CD4-positive, alpha-beta T cell treated with Interleukin-6 at 100 ng/mL for 8 hours (primary cell): ENCODE results near the gene SCARB2.
A peak's percentile ranks its signal among the peaks of the same experiment; 100 is the strongest.

Experiments
- DNase-seq: peaks from one replicate; pipeline ENCODE4 v3.0.0-alpha.2; 2020; ENCODE audit warnings: mixed read lengths, low spot score

Gene SCARB2

DNA sequence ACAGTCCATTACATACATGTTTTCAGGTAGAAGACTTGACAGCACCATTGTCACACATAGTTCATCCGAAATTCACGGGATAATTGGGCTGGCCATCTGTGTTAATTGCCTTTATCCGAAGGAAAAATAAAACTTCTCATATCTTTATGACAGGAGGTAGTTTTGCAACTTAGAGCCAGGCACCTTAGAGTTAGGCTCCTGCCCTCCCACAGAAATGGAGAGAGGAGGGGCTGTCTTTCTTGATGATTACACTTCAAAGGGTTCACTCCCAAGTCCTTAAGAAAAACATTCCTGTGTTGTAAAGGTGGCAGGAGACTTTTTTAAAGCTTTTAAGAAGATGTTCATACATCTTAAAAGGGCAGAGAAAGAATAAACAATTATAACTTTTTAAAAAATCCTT lies 10.5 kb upstream of the SCARB2 start:
- no peak for DNase-seq

DNA sequence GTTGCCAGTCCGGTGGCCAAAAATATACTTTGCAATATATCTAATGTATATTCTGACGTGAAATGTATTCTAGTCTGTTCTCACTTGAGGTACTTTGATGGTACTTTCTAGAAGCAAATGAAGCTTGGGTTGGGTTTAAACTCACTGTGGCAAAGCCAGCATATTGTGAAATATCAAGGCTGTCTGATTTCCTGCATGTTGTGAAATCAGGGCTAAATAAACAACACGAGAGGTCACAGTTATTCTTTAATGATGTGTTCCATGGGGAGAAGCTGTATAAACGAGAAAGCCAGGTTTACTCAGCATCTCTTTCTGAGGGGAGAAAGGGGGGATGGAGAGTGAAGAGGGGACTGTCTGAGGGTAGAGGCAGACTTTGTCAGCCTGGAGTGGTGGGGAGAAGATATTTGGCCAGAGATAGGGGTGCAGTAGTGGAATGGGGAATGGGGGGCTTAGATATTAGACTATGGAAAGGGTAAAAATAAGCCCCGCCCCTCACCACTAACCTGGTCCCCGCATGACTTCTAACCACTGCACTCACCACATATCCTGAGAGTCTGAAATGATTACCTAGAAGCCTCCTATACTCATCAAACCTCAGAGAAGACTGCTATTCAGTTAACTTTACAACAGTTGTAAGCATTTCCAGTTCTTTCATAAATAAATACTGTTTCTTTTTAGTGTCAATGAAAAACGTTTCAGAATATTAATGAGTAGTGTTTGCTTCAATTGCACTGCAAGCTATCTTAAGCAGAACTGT lies 5.9 kb upstream of the SCARB2 start:
- DNase-seq: no peak

DNA sequence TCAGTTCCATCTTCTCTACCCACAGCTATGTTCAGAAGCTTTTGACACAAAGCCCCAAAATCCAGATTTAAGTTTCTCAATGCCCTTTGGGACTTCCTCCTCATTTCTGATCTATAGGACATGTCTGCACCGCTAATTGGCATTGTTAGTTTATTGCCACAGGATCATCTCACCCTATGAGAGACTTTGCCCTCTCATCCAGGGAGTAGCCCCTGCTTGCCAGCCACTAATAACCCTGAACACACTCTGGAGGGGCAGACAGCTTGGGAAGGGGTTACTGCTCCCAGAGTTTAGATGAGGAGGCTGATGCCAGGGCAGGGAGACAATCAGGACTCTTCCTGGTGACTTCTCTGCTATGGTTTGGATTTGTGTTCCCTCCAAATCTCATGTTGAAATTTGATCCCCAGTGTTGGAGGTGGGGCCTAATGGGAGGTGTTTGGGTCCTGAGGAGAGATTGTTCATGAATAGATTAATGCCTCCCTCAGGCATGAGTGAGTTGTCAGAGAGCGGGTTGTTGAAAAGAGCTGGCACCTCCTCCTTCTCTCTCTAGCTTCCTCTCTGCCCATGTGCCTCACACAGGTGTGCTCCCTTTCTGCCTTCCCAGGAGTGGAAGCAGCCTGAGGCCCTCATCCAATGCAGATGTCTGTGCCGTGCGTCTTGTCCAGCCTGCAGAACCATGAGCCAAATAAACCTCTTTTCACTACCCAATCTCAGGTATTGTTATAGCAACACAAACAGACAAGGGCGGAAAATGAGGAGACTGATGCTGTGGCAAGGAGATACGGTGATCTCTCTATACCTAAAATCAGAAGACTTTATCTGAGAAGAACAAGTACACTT lies 3.6 kb upstream of the SCARB2 start:
- DNase-seq: no peak

DNA sequence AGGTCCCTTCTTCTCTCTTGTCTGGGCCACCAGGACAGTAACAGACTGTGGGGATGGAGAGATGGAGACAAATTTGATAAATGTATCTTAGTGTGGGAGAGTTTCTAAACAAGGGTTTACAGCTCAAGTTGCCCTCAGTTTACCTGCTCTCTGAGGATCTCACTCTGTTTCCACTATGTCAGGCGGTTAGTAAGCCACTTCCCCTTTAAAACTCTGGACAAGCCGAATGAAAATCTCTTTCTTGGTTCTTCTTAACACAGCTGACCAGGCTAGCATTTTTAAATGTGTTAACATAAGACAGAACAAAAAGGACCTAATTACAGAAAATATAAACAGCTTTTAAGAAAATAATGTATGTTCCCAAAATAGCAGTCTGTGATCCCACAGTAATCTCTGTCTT lies 2.9 kb upstream of the SCARB2 start:
- DNase-seq: no peak

DNA sequence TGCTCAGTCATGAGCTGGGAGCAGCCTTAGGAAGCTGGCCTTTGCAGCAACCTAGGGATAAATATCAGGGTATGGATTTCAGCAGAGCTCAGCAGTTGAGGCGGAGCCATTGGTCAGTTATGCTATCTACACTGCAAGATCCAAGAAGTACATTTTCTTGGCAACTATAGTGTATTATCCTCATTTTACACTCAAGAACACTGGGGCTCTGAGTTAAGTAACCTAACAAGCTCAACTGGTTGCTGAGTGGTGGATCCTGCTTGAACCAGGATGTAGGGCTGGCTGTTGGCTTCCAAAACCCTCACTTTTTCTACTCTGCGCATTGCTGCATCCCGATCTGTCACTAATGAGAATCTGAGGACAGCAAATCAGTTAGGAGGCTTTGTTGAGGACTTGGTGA lies 1.5 kb upstream of the SCARB2 start:
- no peak for DNase-seq

DNA sequence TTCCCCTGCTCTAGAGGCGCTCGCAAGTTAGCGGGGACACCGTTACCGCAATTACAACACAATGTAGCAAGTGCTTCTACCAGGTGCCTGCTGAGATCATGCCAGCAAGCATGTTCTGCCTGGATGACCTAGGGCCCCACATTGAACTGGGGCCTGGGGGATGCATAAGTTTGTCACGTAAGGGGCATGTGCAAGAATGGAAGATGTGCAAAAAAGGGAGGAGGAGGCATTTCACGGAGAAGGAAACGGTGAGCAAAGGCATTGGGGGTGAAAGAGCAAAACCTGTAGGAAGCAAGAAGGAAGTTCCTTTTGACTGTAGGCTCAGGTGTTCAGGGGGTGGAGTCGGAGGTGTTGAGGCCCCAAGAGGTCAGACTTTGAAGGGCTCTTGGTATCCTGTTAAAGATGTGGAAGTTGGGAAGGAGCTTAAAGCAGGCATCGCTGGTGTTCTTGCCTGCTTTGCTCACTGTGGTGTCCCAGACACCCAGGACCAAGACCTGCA lies 602 bp upstream of the SCARB2 start:
- DNase-seq: no peak

DNA sequence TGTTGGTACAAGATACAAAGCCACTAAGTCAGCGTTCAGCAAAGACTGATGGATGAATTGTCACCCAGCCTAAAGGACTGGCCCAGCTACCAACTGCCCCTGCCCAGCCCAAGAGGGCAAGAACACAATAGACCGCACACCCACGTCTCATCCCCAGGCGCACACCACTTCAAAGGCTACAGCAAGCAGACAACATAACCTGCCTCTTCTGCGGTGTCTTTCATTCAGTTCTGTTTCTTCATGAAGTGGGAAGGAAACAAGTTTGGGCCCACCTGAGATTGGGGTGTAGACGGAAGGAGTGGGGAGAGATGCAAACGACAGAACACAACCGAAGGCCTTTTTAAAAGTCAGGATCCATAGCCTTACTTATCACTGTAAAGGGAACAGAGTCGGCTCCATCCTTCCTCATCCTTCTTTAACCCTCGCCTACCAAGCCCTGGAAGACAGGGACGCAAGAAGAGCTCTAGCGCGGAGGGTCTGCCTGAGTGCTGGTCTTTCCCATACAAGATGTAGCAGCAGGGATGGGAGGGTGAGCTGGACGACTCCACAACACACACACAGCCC lies 691 bp downstream of the SCARB2 start:
- DNase-seq: peak; percentile 51

DNA sequence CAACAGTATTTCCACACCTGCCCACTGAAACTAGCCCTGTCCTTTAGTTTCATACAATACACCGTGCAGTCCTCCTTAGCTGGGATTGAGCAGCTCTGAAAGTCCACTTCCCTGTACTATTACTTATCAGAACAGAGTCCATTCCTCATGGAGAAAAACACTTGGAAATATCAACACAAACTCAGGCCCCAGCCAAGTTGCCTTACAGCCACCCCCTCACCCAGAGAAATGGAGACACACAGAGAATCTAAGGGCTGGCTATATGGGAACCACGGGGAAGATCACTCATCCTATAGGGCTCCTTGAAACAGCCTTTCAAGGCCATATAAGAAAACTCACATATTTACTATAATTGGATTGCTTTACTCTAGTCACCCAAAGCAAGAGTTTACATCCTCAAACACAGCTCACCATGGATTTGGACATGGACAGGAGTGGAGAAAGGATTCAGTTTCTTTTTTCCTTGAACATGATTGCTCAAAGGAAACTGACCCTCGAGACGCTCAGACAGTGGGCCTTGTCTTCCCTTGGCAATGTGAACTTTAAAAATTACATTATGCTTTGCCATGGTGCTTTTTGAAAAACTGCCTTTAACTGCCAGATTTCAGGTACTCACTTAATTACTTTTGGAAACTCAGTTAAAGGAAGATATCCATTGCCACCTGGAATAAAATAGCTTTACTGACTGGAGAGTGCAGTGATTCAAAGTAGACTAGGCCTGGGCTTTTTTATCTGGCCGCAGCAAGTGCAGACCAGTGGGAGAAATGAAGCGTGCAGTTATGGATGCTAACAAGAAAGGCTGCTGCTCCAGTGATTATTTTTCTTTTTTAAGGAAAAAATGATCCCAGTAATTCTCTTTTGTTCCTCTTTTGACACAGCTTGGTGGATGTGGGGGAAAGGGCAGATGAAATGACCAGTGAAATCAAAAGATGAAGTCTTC lies 1.6 kb downstream of the SCARB2 start:
- DNase-seq: no peak

DNA sequence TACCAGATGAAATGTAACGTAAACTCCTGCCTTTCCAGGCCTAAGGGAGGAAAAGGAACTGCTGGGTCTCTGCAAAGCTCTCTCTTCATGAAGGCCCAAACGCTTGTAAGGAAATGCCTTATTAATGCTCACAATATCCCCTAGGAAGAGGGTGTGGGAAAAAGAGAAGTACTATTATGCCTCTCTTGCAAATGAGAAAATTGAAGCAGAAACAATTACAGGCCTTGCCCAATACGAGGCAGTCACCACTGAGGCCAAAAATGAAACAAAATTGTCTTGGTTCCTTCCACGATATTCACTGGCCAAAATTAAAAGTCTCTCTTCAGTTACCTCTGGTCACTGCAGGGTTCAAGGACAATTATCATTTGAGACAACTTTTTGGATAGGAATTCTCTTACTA lies 3.2 kb downstream of the SCARB2 start:
- DNase-seq: no peak

DNA sequence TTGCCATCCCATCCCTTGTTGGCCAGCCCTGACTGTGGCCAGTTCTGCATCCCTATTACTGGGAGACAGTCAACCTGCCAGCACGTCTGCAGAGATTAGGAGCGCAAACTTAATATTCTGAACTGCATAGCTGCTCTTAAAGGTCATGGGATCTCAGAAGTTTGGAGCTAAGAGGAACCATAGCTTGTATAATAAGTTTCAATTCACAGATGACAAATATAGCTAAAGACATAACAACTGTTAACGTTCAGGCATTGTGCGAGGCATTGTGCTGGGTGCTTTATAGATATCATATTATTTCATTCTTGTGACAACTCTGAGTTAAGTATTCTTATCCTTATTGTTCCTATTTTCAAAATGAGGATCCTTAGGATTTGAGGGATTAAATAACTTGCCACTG lies 3.7 kb downstream of the SCARB2 start:
- no peak for DNase-seq

DNA sequence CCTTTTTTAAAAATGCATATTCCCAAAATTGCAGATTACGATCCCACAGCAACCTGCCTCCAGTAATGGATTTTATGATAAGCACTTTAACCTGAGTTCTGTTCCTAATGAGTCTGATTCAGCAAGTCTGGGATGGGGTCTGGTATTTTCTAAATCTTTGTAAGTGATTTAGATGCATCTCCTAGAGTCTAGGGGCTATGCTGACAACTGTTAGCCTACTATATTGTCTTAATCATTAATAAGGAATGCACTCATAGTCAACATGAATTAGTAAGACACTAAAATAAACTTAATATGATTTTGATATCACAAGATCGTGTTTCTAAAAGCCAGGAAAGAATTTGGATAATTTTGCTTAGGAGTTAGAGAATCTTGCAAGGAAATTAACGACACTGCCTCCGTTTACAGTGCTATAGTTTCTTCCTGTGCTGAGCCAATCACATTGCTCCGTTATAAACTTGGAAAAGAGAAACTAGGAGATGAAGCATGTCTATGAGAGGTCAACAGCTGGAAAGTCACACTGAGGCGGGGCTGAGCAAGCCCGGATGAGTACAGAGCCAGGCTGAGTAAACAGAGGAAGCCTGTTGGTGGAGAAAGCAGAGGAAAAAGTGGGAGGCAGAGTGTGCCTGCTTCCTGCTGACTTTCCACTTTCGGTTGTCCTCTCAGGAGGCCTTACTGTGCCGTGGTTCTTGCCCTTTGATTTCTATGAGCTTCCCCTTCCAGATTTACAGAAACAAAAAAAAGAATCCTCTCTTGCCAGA lies 5.4 kb downstream of the SCARB2 start:
- DNase-seq: no peak

DNA sequence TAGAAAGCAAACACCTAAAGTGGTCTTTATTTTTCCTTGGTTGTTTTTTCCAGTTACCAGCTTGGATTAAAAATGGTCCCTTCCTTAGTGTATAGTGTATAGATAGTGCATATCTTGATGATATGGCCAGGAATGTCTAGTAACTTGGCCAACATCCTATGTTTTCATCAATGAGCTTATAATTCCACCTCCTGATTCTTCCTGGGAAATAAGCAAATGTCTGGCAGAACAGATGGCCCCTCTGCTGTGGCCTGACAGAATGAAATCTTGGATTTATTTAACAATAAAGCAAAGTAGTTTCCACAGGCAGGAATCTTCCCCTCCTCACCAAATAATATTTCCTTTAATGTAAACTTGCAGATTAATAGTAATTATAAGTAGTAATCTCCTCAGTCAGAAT lies 6.1 kb downstream of the SCARB2 start:
- no peak for DNase-seq

DNA sequence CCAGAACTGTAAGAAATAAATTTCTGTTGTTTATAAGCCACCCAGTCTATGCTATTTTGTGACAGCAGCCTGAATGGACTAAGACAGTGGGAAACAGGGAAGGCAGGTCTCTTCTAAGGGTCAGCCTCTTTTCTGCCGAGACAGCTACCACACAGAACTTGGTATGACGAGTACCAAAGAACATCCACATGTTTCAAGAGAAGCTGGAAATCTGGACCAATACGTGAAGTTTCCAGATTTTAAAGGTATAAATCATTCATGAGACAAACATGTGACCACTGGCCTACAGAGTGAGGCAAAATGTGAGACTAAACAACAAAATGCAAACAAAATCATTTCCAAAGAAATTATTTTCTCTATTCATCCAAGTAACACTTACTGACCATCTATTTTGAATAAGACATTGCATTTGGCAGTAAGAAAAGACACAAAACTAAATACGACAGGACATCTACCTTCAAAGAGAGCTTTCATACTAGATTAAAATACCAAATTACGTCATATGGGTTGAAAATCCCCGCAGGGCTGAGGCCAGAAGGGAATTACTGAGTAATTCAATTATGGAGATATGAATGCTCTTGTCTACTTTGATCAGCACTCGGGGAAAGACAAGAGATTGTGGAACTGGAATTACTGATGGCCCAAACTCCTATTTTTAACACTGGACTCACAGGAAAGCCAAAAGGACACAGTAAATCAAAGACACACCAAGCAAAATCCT lies 7.2 kb downstream of the SCARB2 start:
- DNase-seq: no peak

DNA sequence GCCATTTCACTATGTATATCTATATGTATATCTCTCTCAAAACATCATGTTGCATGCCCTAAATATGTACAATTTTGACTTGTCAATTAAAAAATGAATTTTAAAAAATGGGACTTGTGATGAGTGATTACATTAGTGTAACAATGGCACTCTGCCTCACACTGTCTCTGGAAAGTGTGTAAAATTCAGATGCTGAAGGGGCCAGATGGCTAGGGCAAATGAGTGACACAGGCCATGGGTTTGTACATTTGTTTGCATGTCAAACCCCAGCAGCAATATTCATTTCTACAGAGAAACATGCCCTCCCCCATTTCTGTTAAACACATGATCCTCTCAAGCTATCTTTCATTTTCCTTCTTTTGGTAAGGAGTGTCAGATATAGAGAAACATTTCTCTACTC lies 8.1 kb downstream of the SCARB2 start:
- no peak for DNase-seq

DNA sequence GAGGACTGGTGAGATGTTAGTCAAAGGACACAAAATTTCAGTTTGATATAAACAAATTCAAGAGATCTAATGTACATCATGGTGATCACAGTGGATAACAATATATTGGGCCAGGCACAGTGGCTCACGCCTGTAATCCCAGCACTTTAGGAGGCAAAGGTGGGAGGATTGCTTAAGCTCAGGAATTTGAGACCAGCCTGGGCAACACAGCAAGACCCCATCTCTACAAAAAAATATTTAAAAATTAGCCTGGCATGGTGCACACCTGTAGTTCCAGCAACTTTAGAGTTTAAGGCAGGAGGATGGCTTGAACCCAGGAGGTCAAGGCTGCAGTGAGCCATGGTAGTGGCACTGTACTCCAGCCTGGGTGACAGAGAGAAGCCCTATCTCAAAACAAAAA lies 8.7 kb downstream of the SCARB2 start:
- DNase-seq: no peak

DNA sequence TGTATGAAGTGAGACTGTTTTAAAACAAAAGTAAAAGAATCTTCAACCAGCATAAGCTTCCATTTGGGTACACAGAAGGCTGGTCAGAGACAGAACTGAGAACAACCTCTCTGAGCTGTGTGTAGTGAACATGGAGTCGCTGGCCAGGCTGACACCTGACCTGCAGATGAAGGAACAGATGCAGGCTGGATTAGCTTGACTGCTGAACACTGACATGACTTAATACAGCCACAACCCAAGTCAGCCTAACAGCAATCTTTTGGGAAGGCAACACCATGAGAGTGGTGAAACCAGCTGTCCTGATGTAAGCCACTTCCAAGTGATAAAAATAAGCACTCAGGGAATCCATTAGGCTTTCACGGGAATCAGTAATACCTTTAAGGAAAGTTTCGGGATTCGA lies 10.1 kb downstream of the SCARB2 start:
- DNase-seq: no peak

DNA sequence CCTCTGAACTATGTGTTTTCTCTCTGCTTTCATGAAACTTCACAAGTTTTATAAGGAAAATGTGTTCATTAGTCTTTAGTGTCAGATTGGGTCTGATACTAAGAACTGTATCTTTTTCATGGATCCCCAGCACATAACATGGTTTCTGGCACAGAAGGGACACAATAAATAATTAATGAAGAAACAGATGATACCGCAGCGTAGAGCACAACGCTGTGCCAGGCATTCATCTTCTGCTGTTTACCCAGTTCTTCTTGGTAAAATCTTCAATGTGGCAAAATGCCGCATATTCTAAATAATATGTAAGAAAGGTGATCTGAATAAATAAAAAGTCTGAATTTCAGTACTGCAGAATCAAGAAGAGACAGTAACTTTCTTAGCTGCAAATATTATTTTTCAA lies 12.3 kb downstream of the SCARB2 start:
- DNase-seq: no peak

DNA sequence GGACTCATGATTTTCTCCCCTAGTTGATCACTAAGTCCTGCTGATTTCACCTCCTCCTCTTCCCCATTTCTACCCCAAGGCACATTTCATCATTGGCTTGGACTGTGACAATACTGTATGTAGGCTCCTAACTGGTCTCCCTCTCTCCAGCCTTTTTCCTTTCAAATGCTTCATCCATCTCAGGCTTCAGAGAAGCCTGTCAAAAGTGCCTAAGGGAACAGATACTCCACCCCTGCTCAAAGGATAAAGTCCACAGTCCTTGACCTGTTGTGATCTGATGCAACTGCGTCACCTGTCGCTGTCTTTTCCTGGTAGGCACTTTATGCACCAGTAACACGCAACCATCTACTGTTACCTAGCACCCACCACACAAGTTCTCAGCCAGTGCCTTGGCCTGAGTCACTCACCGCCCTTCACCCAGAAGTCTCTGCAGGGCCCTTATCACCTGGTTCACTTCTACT lies 12.8 kb downstream of the SCARB2 start:
- no peak for DNase-seq

DNA sequence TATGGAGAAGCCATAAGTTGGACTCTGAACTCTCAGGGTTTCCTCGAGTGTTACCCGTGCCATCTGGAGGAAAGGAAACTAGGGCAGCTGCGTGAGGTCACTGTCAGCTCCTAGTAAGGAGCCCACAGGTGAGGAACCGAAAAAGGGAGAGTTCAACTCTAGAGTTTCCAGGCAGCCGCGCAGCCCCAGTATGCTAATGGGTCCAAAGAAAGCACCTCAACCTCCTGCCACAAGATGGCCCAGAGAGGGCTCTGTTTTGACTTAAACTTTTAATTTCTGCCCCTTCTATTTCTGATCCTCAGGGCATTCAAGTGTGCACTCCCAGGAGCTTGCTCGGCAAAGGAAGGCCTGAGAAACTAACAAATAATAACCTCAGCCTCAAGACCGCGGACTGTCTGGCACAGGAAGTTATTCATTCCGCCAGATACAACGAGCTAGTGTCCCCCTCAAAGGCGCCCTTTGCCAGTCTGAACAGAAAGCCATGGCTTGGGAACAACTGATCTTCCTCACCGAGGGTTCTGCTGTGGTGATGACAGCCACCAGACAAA lies 13.9 kb downstream of the SCARB2 start:
- DNase-seq: no peak
